IMR-90 (cell line): ENCODE data around the gene PCED1B. TPM values are rescaled to one million over a fixed set of nuclear protein-coding genes. Genes with fewer than 3 reads are reported as not detected.
A peak's percentile ranks its signal among the peaks of the same experiment; 100 is the strongest.

ENCODE experiments used
- ATAC-seq: fragments of 200-7000 bp; cut with Tn5 transposase; 2 replicates; pipeline ENCODE4 v1.9.1; 2020; ENCODE audit warnings: low read depth, mild to moderate bottlenecking, moderate library complexity
- BruUV-seq: library from RNA; stranded (reverse); fragments of 400-500 nt; replicated peaks from 2 replicates; lab custom pipeline; 2021; lab: Mats Ljungman, UMichigan
- CTCF ChIA-PET: fragments of 300-600 bp; formaldehyde crosslinking; extraction: SDS; loops from one replicate; lab custom pipeline; 2021; ENCODE audit warnings: antibody characterized with exemption; lab: Yijun Ruan, JAX
- POLR2A ChIA-PET: fragments of 300-600 bp; sonication (Branson Sonifier 250); formaldehyde crosslinking; loops from one replicate; lab custom pipeline; 2022; ENCODE audit warnings: antibody characterized with exemption; ENCODE audit not compliant: unreplicated experiment; lab: Charles Lee
- DNase-seq: peaks from one replicate; pipeline ENCODE4 v3.0.0; 2013
- H2AFZ ChIP-seq: replicated peaks from 2 replicates; pipeline ENCODE3; 2013; ENCODE audit warnings: low read length, mild to moderate bottlenecking; ENCODE audit not compliant: poor library complexity
- H2AK5ac ChIP-seq: 2 replicates; pipeline ENCODE4 v1.6.1; 2013; ENCODE audit warnings: low read depth, low read length, inconsistent platforms
- H2AK9ac ChIP-seq: replicated peaks from 2 replicates; pipeline ENCODE3; 2013; ENCODE audit warnings: mild to moderate bottlenecking, low read depth, low read length, moderate library complexity; ENCODE audit not compliant: poor library complexity
- H2BK120ac ChIP-seq: 2 replicates; pipeline ENCODE4 v1.6.1; 2013; ENCODE audit warnings: low read depth, low read length, inconsistent platforms
- H2BK15ac ChIP-seq: 3 replicates; pipeline ENCODE4 v1.6.1; 2013; ENCODE audit warnings: low read depth, low read length, inconsistent platforms
- H2BK20ac ChIP-seq: 2 replicates; pipeline ENCODE4 v1.6.1; 2013; ENCODE audit warnings: low read depth, mild to moderate bottlenecking, inconsistent platforms, low read length, moderate library complexity
- H2BK5ac ChIP-seq: 2 replicates; pipeline ENCODE4 v1.6.1; 2013; ENCODE audit warnings: mild to moderate bottlenecking, low read depth, low read length, inconsistent platforms; ENCODE audit not compliant: poor library complexity, severe bottlenecking
- H3K14ac ChIP-seq: replicated peaks from 2 replicates; pipeline ENCODE4 v1.6.1; 2013; ENCODE audit warnings: low read depth, low read length, inconsistent platforms
- H3K18ac ChIP-seq: 2 replicates; pipeline ENCODE4 v1.6.1; 2013; ENCODE audit warnings: low read depth, low read length, control low read depth
- H3K23ac ChIP-seq: 2 replicates; pipeline ENCODE4 v1.6.1; 2013; ENCODE audit warnings: low read depth, low read length, inconsistent platforms
- H3K27ac ChIP-seq: 2 replicates; pipeline ENCODE4 v1.5.1; 2013; ENCODE audit warnings: mild to moderate bottlenecking, control low read depth, low read length; ENCODE audit not compliant: insufficient read depth
- H3K27me3 ChIP-seq: 2 replicates; pipeline ENCODE4 v1.6.1; 2013; ENCODE audit warnings: low read length; ENCODE audit not compliant: control insufficient read depth, insufficient read depth
- H3K36me3 ChIP-seq: 2 replicates; pipeline ENCODE4 v1.6.1; 2013; ENCODE audit warnings: low read length, mixed read lengths; ENCODE audit not compliant: control insufficient read depth, insufficient read depth
- H3K4ac ChIP-seq: 2 replicates; pipeline ENCODE4 v1.6.1; 2013; ENCODE audit warnings: low read depth, low read length, inconsistent platforms
- H3K4me1 ChIP-seq: 2 replicates; pipeline ENCODE4 v1.6.1; 2013; ENCODE audit warnings: low read length, mixed read lengths; ENCODE audit not compliant: control insufficient read depth, insufficient read depth
- H3K4me2 ChIP-seq: 2 replicates; pipeline ENCODE4 v1.6.1; 2013; ENCODE audit warnings: low read depth, mild to moderate bottlenecking, control low read depth, low read length, moderate library complexity
- H3K4me3 ChIP-seq: 2 replicates; pipeline ENCODE4 v1.5.1; 2013; ENCODE audit warnings: low read depth, mild to moderate bottlenecking, control low read depth, low read length, moderate library complexity; ENCODE audit not compliant: insufficient read depth
- H3K56ac ChIP-seq: 2 replicates; pipeline ENCODE4 v1.6.1; 2013; ENCODE audit warnings: low read length, inconsistent platforms; ENCODE audit not compliant: insufficient read depth; ENCODE audit errors: extremely low read depth
- H3K79me1 ChIP-seq, 2 experiments: 2 replicates each; pipeline ENCODE4 v1.6.1; 2013; ENCODE audit warnings: low read length in 2 of 2, inconsistent platforms in 1 of 2, low read depth in 1 of 2
- H3K9ac ChIP-seq: 2 replicates; pipeline ENCODE4 v1.6.1; 2013; ENCODE audit warnings: low read depth, low read length, control low read depth
- H3K9me1 ChIP-seq: 2 replicates; pipeline ENCODE4 v1.6.1; 2013; ENCODE audit warnings: low read length, inconsistent platforms; ENCODE audit not compliant: insufficient read depth
- H3K9me3 ChIP-seq: 2 replicates; pipeline ENCODE4 v1.6.1; 2013; ENCODE audit warnings: low read length; ENCODE audit not compliant: control insufficient read depth, insufficient read depth
- H4K20me1 ChIP-seq: 2 replicates; pipeline ENCODE4 v1.6.1; 2013; ENCODE audit warnings: low read length, inconsistent platforms; ENCODE audit not compliant: insufficient read depth
- H4K5ac ChIP-seq: 2 replicates; pipeline ENCODE4 v1.6.1; 2013; ENCODE audit warnings: mild to moderate bottlenecking, low read depth, low read length, control low read depth
- H4K8ac ChIP-seq, 2 experiments: 2 replicates each; pipeline ENCODE4 v1.6.1; 2013; ENCODE audit warnings: low read depth in 2 of 2, low read length in 2 of 2, control low read depth in 1 of 2, inconsistent platforms in 1 of 2
- H4K91ac ChIP-seq: 2 replicates; pipeline ENCODE4 v1.6.1; 2013; ENCODE audit warnings: low read depth, low read length, inconsistent platforms; ENCODE audit not compliant: insufficient read depth
- CEBPB ChIP-seq: IDR thresholded peaks from 2 replicates; pipeline ENCODE4 v1.6.1; 2012; ENCODE audit warnings: low read depth, low read length, improper control_type of control experiment
- MXI1 ChIP-seq: IDR thresholded peaks from 2 replicates; pipeline ENCODE4 v1.6.1; 2012; ENCODE audit warnings: low read depth, mild to moderate bottlenecking, low read length, moderate library complexity, borderline replicate concordance
- WGBS, 2 experiments: methylation state at CpG; one replicate each; pipeline versions ENCODE4 v1.1.5 to v1.1.7; 2013; ENCODE audit warnings: missing lambda C conversion rate in 2 of 2; ENCODE audit not compliant: insufficient read length in 1 of 2; ENCODE audit errors: extremely low coverage in 2 of 2; 5-methylcytosine and 5-hydroxymethylcytosine counted together
- dilution Hi-C: fragments of 300-500 bp; cut with HindIII; formaldehyde crosslinking; loops from one replicate; pipeline ENCODE4 v1.14.3; 2018; ENCODE audit warnings: low sequenced_read_pairs; ENCODE audit not compliant: unreplicated experiment
- in situ Hi-C: fragments of 300-500 bp; cut with MboI; formaldehyde crosslinking; loops from 3 replicates; pipeline ENCODE4 v1.14.3; 2019; ENCODE audit warnings: low sequenced_read_pairs, inconsistent platforms, mixed read lengths
- intact Hi-C: fragments of 100-400 bp; cut with micrococcal nuclease; formaldehyde crosslinking; loops from 2 replicates; pipeline ENCODE4 v1.10.0; 2022
- polyA plus RNA-seq, 3 experiments: library from polyadenylated mRNA; depleted of rRNA; stranded (reverse); fragments of >200 nt; gene quantifications; 2 replicates each; pipeline ENCODE4 v1.2.3, GENCODE V29; 2012; ENCODE audit warnings: low replicate concordance in 1 of 3
- total RNA-seq: library from RNA; depleted of rRNA; stranded (reverse); fragments of >200 nt; gene quantifications from 2 replicates; pipeline ENCODE4 v1.2.3, GENCODE V29; 2012

Gene PCED1B
- total and polyA plus RNA-seq, 2 of the 4 experiments (the other 2 are of a cell fraction) = 0.36 to 2.6 TPM

- H4K20me1 ChIP-seq = no peaks in the 10 kb centered on the region
- peak overlapping the region; percentile 18 for H2AFZ ChIP-seq
- ATAC-seq (peak; percentile 65), DNase-seq (no peak)
- no peak overlapping the region for H3K18ac ChIP-seq
- H2AK9ac ChIP-seq = no peak overlapping the region
- dilution Hi-C loops = no loop called here
- H2BK20ac ChIP-seq = peak overlapping the region; percentile 47
- no peak overlapping the region for H4K5ac ChIP-seq
- no peaks in the 10 kb centered on the region for H3K79me1 ChIP-seq
- H3K36me3 ChIP-seq = no peaks in the 10 kb centered on the region
- intact Hi-C loops = loop anchor here (2.0 to 10.0 kb wide), 4 partner anchors 44 to 742 kb away; partner anchors contain the start of genes AMIGO2, PCED1B and SLC48A1
- H4K91ac ChIP-seq = peak overlapping the region; percentile 46; the same call in 1 of the 2 replicates
- no TSS peak for BruUV-seq
- no peak overlapping the region for H3K27ac ChIP-seq
- peak overlapping the region; percentile 61 for H3K4ac ChIP-seq
- peaks cover 5% of the 10 kb centered on the region; the same call in 1 of the 2 replicates for H3K9me1 ChIP-seq
- ChIA-PET CTCF (interaction anchor here (0.6 to 2.4 kb wide), 16 partner anchors 9 to 1007 kb away, joined by 3 to 10 read pairs (median 4); no protein-coding TSS in a partner anchor), POLR2A (no interaction called here)
- no peak overlapping the region for H3K9ac ChIP-seq
- H2BK5ac ChIP-seq = no peak overlapping the region
- peak overlapping the region; percentile 56 for H2BK120ac ChIP-seq
- peak overlapping the region; percentile 61 for H3K14ac ChIP-seq
- H2BK15ac ChIP-seq = 0 out of 3 replicates have a peak overlapping the region, but pooled peaks have one; percentile 69
- TF ChIP-seq MXI1 (no peak), CEBPB (peak; percentile 28; the same call in 1 of the 2 replicates)
- H3K4me3 ChIP-seq = no peak overlapping the region
- peak overlapping the region in 1 of 2 experiments; percentile 79; a peak in 1 of 4 replicates for H4K8ac ChIP-seq
- in situ Hi-C loops = loop anchor here (5.0 to 10.0 kb wide), 3 partner anchors 274 to 652 kb away; no protein-coding TSS in a partner anchor
- H2AK5ac ChIP-seq = peak overlapping the region; percentile 94; the same call in 1 of the 2 replicates
- peaks cover 6% of the 10 kb centered on the region for H3K4me1 ChIP-seq
- H3K9me3 ChIP-seq = no peaks in the 10 kb centered on the region
- H3K27me3 ChIP-seq = no peaks in the 10 kb centered on the region
- no peak overlapping the region for H3K56ac ChIP-seq
- no peak overlapping the region for H3K4me2 ChIP-seq
- peak overlapping the region; percentile 81 for H3K23ac ChIP-seq
- WGBS, 2 experiments = 60% methylated on average over 2 of the region's 5 CpGs; no CpG with 5 or more reads in 1 of the 2 experiments
Observed at GRCh38 chr12:47033081-47033480, 46.3 kb upstream of the PCED1B start.
